GM12872 (cell line): ENCODE measurements around the gene CCL8.

Experiments
- TF ChIP-seq, protein P1 (sequence below): IDR thresholded peaks from 3 replicates; pipeline ENCODE4 v1.5.1; 2011; ENCODE audit warnings: low read depth, mild to moderate bottlenecking, low read length, moderate library complexity; ENCODE audit not compliant: insufficient read depth

Gene CCL8

GRCh38 chr17:34367486-34368195 is 48.4 kb downstream of the CCL8 start:
- TF ChIP-seq, protein P1, sequence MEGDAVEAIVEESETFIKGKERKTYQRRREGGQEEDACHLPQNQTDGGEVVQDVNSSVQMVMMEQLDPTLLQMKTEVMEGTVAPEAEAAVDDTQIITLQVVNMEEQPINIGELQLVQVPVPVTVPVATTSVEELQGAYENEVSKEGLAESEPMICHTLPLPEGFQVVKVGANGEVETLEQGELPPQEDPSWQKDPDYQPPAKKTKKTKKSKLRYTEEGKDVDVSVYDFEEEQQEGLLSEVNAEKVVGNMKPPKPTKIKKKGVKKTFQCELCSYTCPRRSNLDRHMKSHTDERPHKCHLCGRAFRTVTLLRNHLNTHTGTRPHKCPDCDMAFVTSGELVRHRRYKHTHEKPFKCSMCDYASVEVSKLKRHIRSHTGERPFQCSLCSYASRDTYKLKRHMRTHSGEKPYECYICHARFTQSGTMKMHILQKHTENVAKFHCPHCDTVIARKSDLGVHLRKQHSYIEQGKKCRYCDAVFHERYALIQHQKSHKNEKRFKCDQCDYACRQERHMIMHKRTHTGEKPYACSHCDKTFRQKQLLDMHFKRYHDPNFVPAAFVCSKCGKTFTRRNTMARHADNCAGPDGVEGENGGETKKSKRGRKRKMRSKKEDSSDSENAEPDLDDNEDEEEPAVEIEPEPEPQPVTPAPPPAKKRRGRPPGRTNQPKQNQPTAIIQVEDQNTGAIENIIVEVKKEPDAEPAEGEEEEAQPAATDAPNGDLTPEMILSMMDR, result no peak

DNA sequence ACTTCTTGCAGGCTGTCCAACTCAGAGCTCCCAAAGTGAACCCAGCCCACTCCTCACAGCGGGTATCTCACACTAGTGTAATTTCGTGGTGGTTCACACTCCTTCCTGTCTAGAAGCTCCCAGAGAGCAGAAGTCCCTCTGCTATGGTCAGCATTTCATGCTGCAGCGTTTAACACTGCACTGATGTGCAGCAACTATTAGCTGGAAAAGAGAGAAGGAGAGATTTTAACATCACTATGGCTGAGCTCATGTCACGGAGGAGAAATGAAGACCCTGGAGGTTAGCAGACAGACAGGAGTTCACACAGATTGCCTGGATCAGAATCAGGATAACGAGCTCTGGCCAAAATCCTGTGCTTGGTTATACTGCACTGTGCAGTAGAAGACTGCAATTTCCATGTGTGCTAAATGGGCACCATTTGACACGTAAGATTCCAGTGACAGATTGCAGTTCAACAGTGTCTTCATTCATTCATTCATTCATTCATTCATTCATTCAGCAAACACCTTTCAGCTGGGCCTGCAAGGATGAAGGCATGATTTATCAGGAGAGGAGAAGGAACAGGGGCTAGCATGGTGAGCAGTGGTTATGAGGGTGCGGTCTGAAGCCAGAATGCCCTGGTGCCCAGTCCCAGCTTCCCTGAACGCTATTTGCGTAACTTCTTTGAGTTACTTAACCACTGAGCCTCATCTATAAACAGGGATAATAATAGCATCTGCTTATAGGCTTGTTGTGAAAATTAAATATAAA is 49.1 kb downstream of the CCL8 start:
- TF ChIP-seq, protein P1, result no peak

DNA sequence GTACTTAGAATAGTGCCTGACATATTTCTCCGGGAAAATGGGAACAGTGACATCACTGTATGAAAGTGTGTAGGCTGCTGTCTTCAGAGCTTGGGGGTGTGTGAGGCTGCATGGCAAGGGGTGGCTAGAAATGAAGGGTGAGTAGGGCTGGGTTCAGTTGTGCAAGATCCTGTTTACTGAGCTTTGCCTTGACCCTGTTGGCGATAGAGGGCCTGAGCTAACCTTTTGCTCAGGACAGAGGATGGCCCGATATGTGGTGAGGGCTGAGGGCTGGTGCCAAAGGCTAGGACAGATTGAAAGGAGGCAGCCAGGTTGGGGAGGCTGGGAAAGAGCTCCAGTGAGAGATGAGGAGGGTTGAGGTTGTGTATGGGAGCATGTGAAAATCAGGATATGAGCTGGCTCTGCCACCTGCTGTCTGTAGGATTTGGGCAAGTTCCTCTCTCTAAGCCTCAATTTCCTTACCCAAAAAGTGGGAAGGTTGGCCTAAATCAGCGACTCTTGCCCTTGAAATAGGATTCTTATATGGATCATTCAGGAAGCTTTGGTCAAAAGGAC is 49.8 kb downstream of the CCL8 start:
- TF ChIP-seq, protein P1, result no peak

GRCh38 chr17:34369571-34369970 is 50.3 kb downstream of the CCL8 start:
- TF ChIP-seq, protein P1, result no peak

DNA sequence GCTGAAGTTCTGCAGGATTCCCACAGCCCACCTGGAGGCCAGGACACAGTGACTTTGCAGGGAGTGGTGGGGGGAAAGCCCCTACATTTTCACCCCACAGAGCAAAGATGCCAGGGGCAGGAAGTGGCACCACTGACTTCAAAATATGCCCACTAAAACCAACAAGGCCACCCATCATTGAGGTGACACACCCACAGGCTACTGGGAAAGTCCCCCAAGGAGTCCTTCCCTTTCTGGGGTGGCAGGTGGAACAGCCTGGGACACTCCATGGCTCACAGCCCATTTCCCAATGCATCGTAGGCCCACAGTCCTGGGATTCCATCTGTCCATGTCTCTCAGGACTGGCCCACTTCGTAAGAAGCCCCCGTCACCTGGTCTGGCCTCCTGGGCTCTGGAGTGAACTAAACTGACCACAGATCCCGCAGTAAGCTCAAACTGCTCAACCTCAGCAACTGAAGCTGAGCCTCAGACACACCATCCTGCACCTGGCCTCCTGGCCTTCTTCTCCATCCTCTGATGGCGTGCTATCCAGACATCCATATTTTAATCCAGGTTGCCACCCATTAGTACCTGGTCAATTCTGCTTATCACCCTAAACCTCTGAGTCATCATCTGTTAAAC is 51.3 kb downstream of the CCL8 start:
- TF ChIP-seq, protein P1, result no peak

DNA sequence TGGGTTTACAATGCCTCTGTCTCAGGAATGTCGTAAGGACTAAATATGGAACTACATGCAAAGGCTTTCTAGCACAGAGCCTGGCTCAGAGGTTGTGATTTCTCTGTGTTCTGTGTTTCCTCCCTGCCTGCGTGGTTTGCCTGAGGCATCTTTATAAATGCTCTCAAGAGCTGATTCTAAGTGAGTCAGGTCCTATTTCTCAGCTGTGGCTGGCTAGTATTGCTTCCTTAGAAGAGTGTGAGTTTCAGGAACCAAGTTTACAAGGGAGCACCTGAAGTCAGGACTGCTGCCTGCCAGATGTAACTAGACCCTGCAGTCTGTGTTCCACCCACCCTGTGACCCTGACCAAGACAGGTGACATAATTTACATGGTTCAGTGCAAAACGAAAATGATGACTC is 51.8 kb downstream of the CCL8 start:
- TF ChIP-seq, protein P1, result no peak
